ENCODE measurements around the gene PIP5K1A.

PIP5K1A gene

GRCh38 chr1:151159373-151159772, 39.0 kb upstream of the PIP5K1A start:
- intact Hi-C loops (cut with DNase I; ENCODE audit: low total_unique reads) = loop anchor here (5.0 to 10.0 kb wide), 2 partner anchors 57 to 135 kb away; no protein-coding TSS in a partner anchor
- H3K4me1 ChIP-seq = peaks cover 0 to 23% (median 7%) of the 10 kb centered on the region in 4 donors
- H3K36me3 ChIP-seq = peaks cover 13 to 58% (median 50%) of the 10 kb centered on the region in 3 donors
- H3K9me3 ChIP-seq = no peaks in the 10 kb centered on the region
- H3K27me3 ChIP-seq = no peaks in the 10 kb centered on the region
- no peak overlapping the region for H3K27ac ChIP-seq
- no peak for DNase-seq
- H3K4me3 ChIP-seq = no peak overlapping the region
- no peak for TF ChIP-seq CTCF (IDR thresholded peaks at IDR 0.05)

DNA sequence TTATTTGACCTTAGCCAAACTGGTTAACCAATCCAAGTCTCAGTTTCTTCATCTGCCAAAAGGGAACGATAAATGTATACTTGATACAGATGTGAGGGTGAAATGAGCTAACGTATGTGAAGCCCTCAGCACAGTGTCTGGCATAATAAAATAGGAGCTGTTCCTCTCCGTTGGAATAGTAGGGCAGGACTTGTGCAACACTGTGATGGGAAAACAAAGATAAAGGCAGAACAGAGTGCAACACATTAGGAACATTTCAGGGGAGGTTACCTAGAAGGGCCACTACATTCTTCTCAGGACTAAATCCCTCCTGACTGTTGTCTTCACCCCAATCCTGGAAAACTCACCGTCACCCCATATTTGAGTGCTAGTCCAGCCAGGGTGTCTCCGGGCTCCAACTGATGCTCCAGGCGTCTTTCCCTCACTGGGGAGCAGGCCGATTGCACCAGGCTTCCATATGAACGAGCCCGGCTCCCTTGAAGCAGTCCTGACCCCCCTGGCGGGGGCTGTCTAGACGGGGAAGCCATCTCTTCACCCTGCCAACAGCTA, 33.5 kb upstream of the PIP5K1A start:
- peak in 1 of 2 donors; percentile 83 for DNase-seq
- Histone ChIP-seq H3K4me1 (peaks cover 0 to 40% (median 17%) of the 10 kb centered on the region in 4 donors), H3K36me3 (peaks cover 11 to 53% (median 36%) of the 10 kb centered on the region in 3 donors), H3K4me3 (peak overlapping the region; percentile 67 to 76), H3K27ac (peak overlapping the region; percentile 92 to 96), H3K27me3 (no peaks in the 10 kb centered on the region), H3K9me3 (no peaks in the 10 kb centered on the region)
- intact Hi-C loops (cut with DNase I; ENCODE audit: low total_unique reads) = no loop called here
- peak in 1 of 2 experiments; percentile 1 for TF ChIP-seq CTCF (IDR thresholded peaks at IDR 0.05)

DNA sequence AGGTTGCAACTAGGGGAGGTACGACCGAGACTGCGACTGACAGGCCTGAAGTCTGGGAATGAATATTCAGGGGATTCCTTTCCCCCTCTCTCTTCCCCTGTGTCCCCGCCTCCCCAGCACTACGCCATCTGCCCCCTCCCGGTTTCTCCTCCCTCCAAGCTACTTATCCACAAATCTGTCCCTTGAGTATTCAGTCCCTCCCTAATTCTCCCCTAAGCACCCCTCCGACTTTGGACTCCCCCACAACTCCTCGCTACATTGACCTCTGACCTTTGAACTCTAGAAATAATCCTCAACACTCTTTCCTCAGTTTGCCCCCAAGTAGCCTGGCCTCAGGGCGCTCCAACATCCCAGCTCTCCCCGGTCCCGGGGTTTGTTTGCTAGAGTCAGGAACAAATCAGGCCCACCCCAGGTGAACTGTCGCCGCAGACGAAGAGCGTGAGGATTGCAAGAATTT, 33.0 kb upstream of the PIP5K1A start:
- H3K27ac ChIP-seq = peak overlapping the region; percentile 92 to 96
- TF ChIP-seq CTCF (IDR thresholded peaks at IDR 0.05) = no peak
- intact Hi-C loops (cut with DNase I; ENCODE audit: low total_unique reads) = no loop called here
- DNase-seq = peak in 1 of 2 donors; percentile 78
- peak overlapping the region; percentile 67 to 76 for H3K4me3 ChIP-seq
- peaks cover 0 to 39% (median 17%) of the 10 kb centered on the region in 4 donors for H3K4me1 ChIP-seq
- H3K36me3 ChIP-seq = peaks cover 14 to 53% (median 36%) of the 10 kb centered on the region in 3 donors
- no peaks in the 10 kb centered on the region for H3K27me3 ChIP-seq
- H3K9me3 ChIP-seq = no peaks in the 10 kb centered on the region

GRCh38 chr1:151165738-151166504, 32.4 kb upstream of the PIP5K1A start, which contains the start of the genes LYSMD1 and SCNM1:
TSS of gene LYSMD1 (minus strand) at chr1:151165902. CDS start at chr1:151165258, 644 bp downstream.
TSS of gene SCNM1 (plus strand) at chr1:151166144. CDS start at chr1:151166153, 9 bp downstream.
- Histone ChIP-seq H3K27me3 (no peaks in the 10 kb centered on the region), H3K4me1 (peaks cover 0 to 33% (median 17%) of the 10 kb centered on the region in 4 donors), H3K9me3 (no peaks in the 10 kb centered on the region), H3K4me3 (peak within 1 kb of the TSS; percentile 67 to 76), H3K36me3 (peaks cover 17 to 53% (median 36%) of the 10 kb centered on the region in 3 donors), H3K27ac (peak within 1 kb of the TSS; percentile 92 to 96)
- peak in 1 of 2 experiments; percentile 50 for TF ChIP-seq CTCF (IDR thresholded peaks at IDR 0.05)
- DNase-seq = peak; percentile 97 to 99
- intact Hi-C loops (cut with DNase I; ENCODE audit: low total_unique reads) = no loop called here

DNA sequence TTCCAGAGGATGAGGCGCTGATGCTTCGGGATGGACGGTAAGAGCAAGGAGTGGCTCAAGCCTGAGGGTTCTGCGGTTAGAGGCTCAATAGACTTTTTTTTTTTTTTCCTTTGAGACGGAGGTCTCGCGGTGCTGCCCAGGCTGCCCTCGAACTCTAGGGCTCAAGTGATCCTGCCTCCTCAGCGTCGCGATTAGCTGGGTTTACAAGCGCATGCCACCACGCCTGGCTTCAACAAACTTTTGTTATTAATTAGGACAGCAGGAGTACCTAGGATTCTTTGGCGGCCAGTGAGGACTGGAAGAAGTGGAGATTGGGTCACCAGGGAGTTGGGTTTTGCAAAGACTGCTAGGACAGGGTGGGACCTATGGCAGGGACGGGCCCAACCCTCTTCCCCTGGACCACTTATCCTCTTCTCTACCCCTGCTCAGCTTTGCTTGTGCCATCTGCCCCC, 31.8 kb upstream of the PIP5K1A start:
- Histone ChIP-seq H3K27ac (peak overlapping the region; percentile 92 to 96), H3K9me3 (no peaks in the 10 kb centered on the region), H3K36me3 (peaks cover 17 to 53% (median 33%) of the 10 kb centered on the region in 3 donors), H3K27me3 (no peaks in the 10 kb centered on the region), H3K4me1 (peaks cover 0 to 31% (median 17%) of the 10 kb centered on the region in 4 donors), H3K4me3 (peak overlapping the region; percentile 67 to 76)
- intact Hi-C loops (cut with DNase I; ENCODE audit: low total_unique reads) = no loop called here
- no peak for TF ChIP-seq CTCF (IDR thresholded peaks at IDR 0.05)
- DNase-seq = no peak
